ENCODE data around the gene KIRREL2. TPM values are rescaled to one million over a fixed set of nuclear protein-coding genes. Genes with fewer than 3 reads are reported as not detected.
"Not testable (repeated sequence)": the region's sequence is repeated elsewhere in the genome, so short reads cannot be mapped to it uniquely, and the experiment has no call there.

The KIRREL2 gene
- total RNA-seq, 1 experiment from 2014 or later: 0.15 TPM

- Histone ChIP-seq H3K4me3 (ENCODE audit: low read depth, low read length, poor library complexity, severe bottlenecking) (no peak overlapping the region), H3K27ac (ENCODE audit: low read depth, low read length, poor library complexity, severe bottlenecking) (no peak overlapping the region), H3K4me1 (ENCODE audit: insufficient read depth, low read length, poor library complexity, severe bottlenecking) (no peaks in the 10 kb centered on the region), H3K9me3 (ENCODE audit: low read depth, low read length, poor library complexity, severe bottlenecking) (no peaks in the 10 kb centered on the region), H3K27me3 (replicated peaks; ENCODE audit: insufficient read depth, low read depth, low read length, poor library complexity) (peaks cover 51% of the 10 kb centered on the region), H3K36me3 (ENCODE audit: insufficient read depth, low read length, poor library complexity, severe bottlenecking) (no peaks in the 10 kb centered on the region)
- ChIA-PET POLR2A (ENCODE audit: low non-redundant PET) (no interaction called here), CTCF (no interaction called here)
- DNase-seq (ENCODE audit: low spot score): no peak
- intact Hi-C loops (cut with micrococcal nuclease; ENCODE audit: unreplicated experiment): no loop called here
- BruUV-seq (replicated peaks): no TSS peak
- TF ChIP-seq EZH2 (IDR thresholded peaks at IDR 0.05; ENCODE audit: borderline replicate concordance, low read depth, low read length, poor library complexity, severe bottlenecking): no peak
- no peak for TF ChIP-seq CTCF (conservative IDR thresholded peaks at IDR 0.05; ENCODE audit: low read depth, low read length)
Measured at GRCh38 chr19:35832054-35832453, 24.7 kb upstream of the KIRREL2 start.

- Histone ChIP-seq H3K27ac (ENCODE audit: low read depth, low read length, poor library complexity, severe bottlenecking) (no peak overlapping the region), H3K4me3 (ENCODE audit: low read depth, low read length, poor library complexity, severe bottlenecking) (no peak overlapping the region), H3K4me1 (ENCODE audit: insufficient read depth, low read length, poor library complexity, severe bottlenecking) (no peaks in the 10 kb centered on the region), H3K36me3 (ENCODE audit: insufficient read depth, low read length, poor library complexity, severe bottlenecking) (no peaks in the 10 kb centered on the region), H3K27me3 (replicated peaks; ENCODE audit: insufficient read depth, low read depth, low read length, poor library complexity) (peaks cover 52% of the 10 kb centered on the region), H3K9me3 (ENCODE audit: low read depth, low read length, poor library complexity, severe bottlenecking) (no peaks in the 10 kb centered on the region)
- ChIA-PET POLR2A (ENCODE audit: low non-redundant PET) (no interaction called here), CTCF (no interaction called here)
- DNase-seq (ENCODE audit: low spot score): no peak
- intact Hi-C loops (cut with micrococcal nuclease; ENCODE audit: unreplicated experiment): no loop called here
- BruUV-seq (replicated peaks): no TSS peak
- no peak for TF ChIP-seq EZH2 (IDR thresholded peaks at IDR 0.05; ENCODE audit: borderline replicate concordance, low read depth, low read length, poor library complexity, severe bottlenecking)
- no peak for TF ChIP-seq CTCF (conservative IDR thresholded peaks at IDR 0.05; ENCODE audit: low read depth, low read length)
Measured at GRCh38 chr19:35833972-35834371, 22.7 kb upstream of the KIRREL2 start.

GRCh38 chr19:35836096-35836495 lies 20.6 kb upstream of the KIRREL2 start:
- H3K27me3 ChIP-seq (replicated peaks; ENCODE audit: insufficient read depth, low read depth, low read length, poor library complexity): peaks cover 49% of the 10 kb centered on the region

GRCh38 chr19:35841961-35842595 lies 14.6 kb upstream of the KIRREL2 start:
- intact Hi-C loops (cut with micrococcal nuclease; ENCODE audit: unreplicated experiment): no loop called here
- Histone ChIP-seq H3K27ac (ENCODE audit: low read depth, low read length, poor library complexity, severe bottlenecking) (no peak overlapping the region), H3K4me1 (ENCODE audit: insufficient read depth, low read length, poor library complexity, severe bottlenecking) (no peaks in the 10 kb centered on the region), H3K36me3 (ENCODE audit: insufficient read depth, low read length, poor library complexity, severe bottlenecking) (no peaks in the 10 kb centered on the region), H3K4me3 (ENCODE audit: low read depth, low read length, poor library complexity, severe bottlenecking) (no peak overlapping the region), H3K27me3 (replicated peaks; ENCODE audit: insufficient read depth, low read depth, low read length, poor library complexity) (peaks cover 47% of the 10 kb centered on the region), H3K9me3 (ENCODE audit: low read depth, low read length, poor library complexity, severe bottlenecking) (no peaks in the 10 kb centered on the region)
- TF ChIP-seq EZH2 (IDR thresholded peaks at IDR 0.05; ENCODE audit: borderline replicate concordance, low read depth, low read length, poor library complexity, severe bottlenecking): no peak
- TF ChIP-seq CTCF (conservative IDR thresholded peaks at IDR 0.05; ENCODE audit: low read depth, low read length): no peak
- DNase-seq (ENCODE audit: low spot score): no peak
- CTCF ChIA-PET: no interaction called here
- no TSS peak for BruUV-seq (replicated peaks)
- POLR2A ChIA-PET (ENCODE audit: low non-redundant PET): no interaction called here

More at GRCh38 chr19:35836096-35836495, 20.6 kb upstream of the KIRREL2 start:
- H3K36me3 ChIP-seq (ENCODE audit: insufficient read depth, low read length, poor library complexity, severe bottlenecking); DNase-seq (ENCODE audit: low spot score); POLR2A ChIA-PET (ENCODE audit: low non-redundant PET); intact Hi-C loops (cut with micrococcal nuclease; ENCODE audit: unreplicated experiment); H3K9me3 ChIP-seq (ENCODE audit: low read depth, low read length, poor library complexity, severe bottlenecking); BruUV-seq (replicated peaks); CTCF ChIA-PET; H3K4me1 ChIP-seq (ENCODE audit: insufficient read depth, low read length, poor library complexity, severe bottlenecking); H3K27ac ChIP-seq (ENCODE audit: low read depth, low read length, poor library complexity, severe bottlenecking); H3K4me3 ChIP-seq (ENCODE audit: low read depth, low read length, poor library complexity, severe bottlenecking): not testable (repeated sequence)
